Measurements from ENCODE around the gene FOXP1.

Gene FOXP1

GRCh38 chr3:71264840-71265239 lies 318.7 kb downstream of the FOXP1 start:
- no peak for DNase-seq (ENCODE audit: low read depth)

- no peak for DNase-seq (ENCODE audit: low read depth)
Observed at GRCh38 chr3:71262364-71263265, 320.9 kb downstream of the FOXP1 start.

- DNase-seq (ENCODE audit: low read depth), result no peak
Observed at GRCh38 chr3:71260782-71261181, 322.7 kb downstream of the FOXP1 start.

GRCh38 chr3:71258526-71258925 lies 325.0 kb downstream of the FOXP1 start:
- peak; percentile 61 for DNase-seq (ENCODE audit: low read depth)

- DNase-seq (ENCODE audit: low read depth), result peak; percentile 81
Observed at GRCh38 chr3:71258116-71258515, 325.4 kb downstream of the FOXP1 start.

- DNase-seq (ENCODE audit: low read depth), result no peak
Observed at GRCh38 chr3:71255498-71255897, 328.0 kb downstream of the FOXP1 start.

GRCh38 chr3:71254281-71255057 lies 329.1 kb downstream of the FOXP1 start:
- DNase-seq (ENCODE audit: low read depth), result peak; percentile 61

GRCh38 chr3:71253169-71253568 lies 330.4 kb downstream of the FOXP1 start:
- DNase-seq (ENCODE audit: low read depth), result no peak

- DNase-seq (ENCODE audit: low read depth), result peak; percentile 57
Observed at GRCh38 chr3:71252466-71252865, 331.1 kb downstream of the FOXP1 start.

GRCh38 chr3:71251156-71251775 lies 332.3 kb downstream of the FOXP1 start:
- peak; percentile 96 for DNase-seq (ENCODE audit: low read depth)

GRCh38 chr3:71250026-71250425 lies 333.5 kb downstream of the FOXP1 start:
- DNase-seq (ENCODE audit: low read depth), result no peak

- DNase-seq (ENCODE audit: low read depth), result no peak
Observed at GRCh38 chr3:71247958-71248335, 335.6 kb downstream of the FOXP1 start.

- peak; percentile 70 for DNase-seq (ENCODE audit: low read depth)
Observed at GRCh38 chr3:71247221-71247957, 336.1 kb downstream of the FOXP1 start.

GRCh38 chr3:71245971-71246880 lies 337.3 kb downstream of the FOXP1 start:
- DNase-seq (ENCODE audit: low read depth), result no peak

GRCh38 chr3:71244826-71245488 lies 338.6 kb downstream of the FOXP1 start:
- peak; percentile 86 for DNase-seq (ENCODE audit: low read depth)

GRCh38 chr3:71244153-71244825 lies 339.2 kb downstream of the FOXP1 start:
- DNase-seq (ENCODE audit: low read depth), result no peak

GRCh38 chr3:71243229-71243628 lies 340.3 kb downstream of the FOXP1 start:
- no peak for DNase-seq (ENCODE audit: low read depth)

GRCh38 chr3:71241981-71242560 lies 341.5 kb downstream of the FOXP1 start:
- no peak for DNase-seq (ENCODE audit: low read depth)

- DNase-seq (ENCODE audit: low read depth), result no peak
Observed at GRCh38 chr3:71241246-71241901, 342.2 kb downstream of the FOXP1 start.
